WERI-Rb-1 (cell line): ENCODE measurements around the gene SHTN1.

Source experiments
- DNase-seq: peaks from one replicate; pipeline ENCODE4 v3.0.0-alpha.2; 2020
- H3K27ac ChIP-seq: fragments of 250-450 bp; sonication (Bioruptor Pico); 2 replicates; pipeline ENCODE4 v1.5.1; 2020; ENCODE audit warnings: mild to moderate bottlenecking, moderate library complexity
- H3K27me3 ChIP-seq: fragments of 250-450 bp; sonication (Bioruptor Pico); 2 replicates; pipeline ENCODE4 v1.5.1; 2021; ENCODE audit warnings: mild to moderate bottlenecking, low read depth, moderate library complexity; ENCODE audit not compliant: insufficient read depth, severe bottlenecking
- H3K36me3 ChIP-seq: fragments of 250-450 bp; sonication (Bioruptor Pico); 2 replicates; pipeline ENCODE4 v1.5.1; 2020; ENCODE audit warnings: mild to moderate bottlenecking, moderate library complexity
- H3K4me3 ChIP-seq: 2 replicates; pipeline ENCODE4 v1.5.1; 2011; ENCODE audit warnings: low read depth, mild to moderate bottlenecking, control low read depth, low read length
- H3K9me3 ChIP-seq: fragments of 250-450 bp; sonication (Bioruptor Pico); 2 replicates; pipeline ENCODE4 v1.5.1; 2021; ENCODE audit warnings: mild to moderate bottlenecking, moderate library complexity; ENCODE audit not compliant: severe bottlenecking
- CTCF ChIP-seq: IDR thresholded peaks from 2 replicates; pipeline ENCODE4 v1.5.1; 2011; ENCODE audit warnings: low read depth, mild to moderate bottlenecking, control low read depth, inconsistent platforms, low read length

Gene SHTN1

GRCh38 chr10:116833986-116834985 lies 170.7 kb downstream of the SHTN1 start:
- no peak for DNase-seq
- no peaks in the 10 kb centered on the region for H3K9me3 ChIP-seq
- no peak for TF ChIP-seq CTCF
- H3K27me3 ChIP-seq, result no peaks in the 10 kb centered on the region
- no peak overlapping the region for H3K27ac ChIP-seq
- H3K4me3 ChIP-seq, result no peak overlapping the region
- H3K36me3 ChIP-seq, result no peaks in the 10 kb centered on the region

GRCh38 chr10:116831790-116832189 lies 173.2 kb downstream of the SHTN1 start:
- no peak for DNase-seq
- Histone ChIP-seq H3K27me3 (no peaks in the 10 kb centered on the region), H3K36me3 (no peaks in the 10 kb centered on the region), H3K4me3 (no peak overlapping the region), H3K27ac (no peak overlapping the region), H3K9me3 (no peaks in the 10 kb centered on the region)
- no peak for TF ChIP-seq CTCF
